ENCODE data around the gene PC.

- TF ChIP-seq CTCF (IDR thresholded peaks at IDR 0.05) (no peak), POLR2A (IDR thresholded peaks at IDR 0.05) (no peak)
Observed at GRCh38 chr11:66885950-66886440, 72.2 kb downstream of the PC start.

Data from ovary (tissue), 3 donors.